CMK (cell line): Measurements from ENCODE around the gene MAPK1IP1L.
"Not testable (repeated sequence)": the region's sequence is repeated elsewhere in the genome, so short reads cannot be mapped to it uniquely, and the experiment has no call there.

ENCODE experiments used
- DNase-seq: peaks from one replicate; pipeline ENCODE4 v3.0.0-alpha.2; 2010; ENCODE audit warnings: low read depth

MAPK1IP1L gene

GRCh38 chr14:55054098-55054497 is 2.7 kb downstream of the MAPK1IP1L start:
- DNase-seq: no peak

- no peak for DNase-seq
Measured at GRCh38 chr14:55057919-55058318, 6.5 kb downstream of the MAPK1IP1L start.

GRCh38 chr14:55059333-55059732 is 7.9 kb downstream of the MAPK1IP1L start:
- DNase-seq: no peak

GRCh38 chr14:55062517-55063351 is 11.3 kb downstream of the MAPK1IP1L start:
- DNase-seq: no peak

- not testable (repeated sequence) for DNase-seq
Measured at GRCh38 chr14:55064896-55065295, 13.4 kb downstream of the MAPK1IP1L start.

GRCh38 chr14:55065411-55065810 is 14.0 kb downstream of the MAPK1IP1L start:
- DNase-seq: no peak

- no peak for DNase-seq
Measured at GRCh38 chr14:55066223-55066622, 14.8 kb downstream of the MAPK1IP1L start.

- no peak for DNase-seq
Measured at GRCh38 chr14:55070981-55071411, 19.5 kb downstream of the MAPK1IP1L start.

GRCh38 chr14:55071870-55072640 is 20.6 kb downstream of the MAPK1IP1L start:
- DNase-seq: no peak

- no peak for DNase-seq
Measured at GRCh38 chr14:55073856-55074255, 22.4 kb downstream of the MAPK1IP1L start.

- DNase-seq: no peak
Measured at GRCh38 chr14:55074662-55075061, 23.2 kb downstream of the MAPK1IP1L start.

GRCh38 chr14:55075628-55076175 is 24.3 kb downstream of the MAPK1IP1L start:
- DNase-seq: no peak

GRCh38 chr14:55077170-55078151 is 26.0 kb downstream of the MAPK1IP1L start:
- DNase-seq: no peak

- not testable (repeated sequence) for DNase-seq
Measured at GRCh38 chr14:55079961-55080360, 28.5 kb downstream of the MAPK1IP1L start.

GRCh38 chr14:55084401-55085059 is 33.1 kb downstream of the MAPK1IP1L start:
- DNase-seq: no peak

- no peak for DNase-seq
Measured at GRCh38 chr14:55085060-55085660, 33.7 kb downstream of the MAPK1IP1L start.

- no peak for DNase-seq
Measured at GRCh38 chr14:55086938-55087337, 35.5 kb downstream of the MAPK1IP1L start.

GRCh38 chr14:55088356-55088755 is 36.9 kb downstream of the MAPK1IP1L start:
- no peak for DNase-seq

GRCh38 chr14:55092341-55092740 is 40.9 kb downstream of the MAPK1IP1L start:
- DNase-seq: no peak

- DNase-seq: no peak
Measured at GRCh38 chr14:55094292-55095157, 43.1 kb downstream of the MAPK1IP1L start.
